HCT116 (cell line): ENCODE data around the gene TMEM135. TPM values are rescaled to one million over a fixed set of nuclear protein-coding genes. Genes with fewer than 3 reads are reported as not detected.

Experiments
- ATAC-seq: fragments of 200-7000 bp; cut with Tn5 transposase; 2 replicates; pipeline ENCODE4 v1.9.1; 2020; ENCODE audit warnings: mild to moderate bottlenecking, moderate library complexity
- BruUV-seq: library from RNA; stranded (reverse); fragments of 400-500 nt; replicated peaks from 2 replicates; lab custom pipeline; 2021; lab: Mats Ljungman, UMichigan
- CTCF ChIA-PET: fragments of 300-600 bp; sonication (Branson Sonifier 250); formaldehyde crosslinking; loops from one replicate; lab custom pipeline; 2021; ENCODE audit warnings: antibody characterized with exemption; lab: Charles Lee
- POLR2A ChIA-PET: fragments of 300-600, 350-600 bp; sonication (Branson Sonifier 250); formaldehyde crosslinking; loops from one replicate; lab custom pipeline; 2021; ENCODE audit warnings: antibody characterized with exemption; lab: Charles Lee
- RAD21 ChIA-PET, 2 experiments: fragments of 300-600 bp; sonication (Branson Sonifier 250); formaldehyde crosslinking; loops; one replicate each; lab custom pipeline; 2023; ENCODE audit warnings: low total read pairs in 2 of 2; ENCODE audit not compliant: uncharacterized antibody in 2 of 2, unreplicated experiment in 2 of 2, low non-redundant PET in 1 of 2; lab: Charles Lee
- DNase-seq: peaks from one replicate; pipeline ENCODE4 v3.0.0-alpha.2; 2010; ENCODE audit warnings: low read depth, low spot score
- H2AFZ ChIP-seq: fragments of 200-600 bp; shearing (Covaris generic), sonication (generic); 2 replicates; pipeline ENCODE4 v1.6.1; 2017; ENCODE audit warnings: low read depth, mixed run types, mixed read lengths, antibody characterized with exemption, low read length; ENCODE audit not compliant: poor library complexity, severe bottlenecking
- H3K27ac ChIP-seq: 2 replicates; pipeline ENCODE4 v1.5.1; 2012; ENCODE audit warnings: low read depth, low read length
- H3K27me3 ChIP-seq: fragments of 200-600 bp; sonication (generic); 2 replicates; pipeline ENCODE4 v1.6.1; 2016; ENCODE audit warnings: mixed run types, low read length, mixed read lengths; ENCODE audit not compliant: insufficient read depth
- H3K36me3 ChIP-seq, 2 experiments: fragments of 200-500 bp in 1 of 2; fragments of 200-600 bp in 1 of 2; sonication (Bioruptor generic) in 1 of 2; sonication (generic) in 1 of 2; 2 replicates each; pipeline versions ENCODE4 v1.5.1 to v1.6.1; 2014 to 2016; ENCODE audit warnings: low read length in 2 of 2, inconsistent platforms in 1 of 2, mixed read lengths in 1 of 2, mixed run types in 1 of 2; ENCODE audit not compliant: insufficient read depth in 2 of 2, control insufficient read depth in 1 of 2
- H3K4me1 ChIP-seq, 2 experiments: fragments of 200-600 bp in 1 of 2; sonication (generic) in 1 of 2; 2 replicates each; pipeline versions ENCODE4 v1.5.1 to v1.6.1; 2012 to 2017; ENCODE audit warnings: low read length in 2 of 2, inconsistent platforms in 1 of 2, mild to moderate bottlenecking in 1 of 2, mixed read lengths in 1 of 2, mixed run types in 1 of 2, moderate library complexity in 1 of 2; ENCODE audit not compliant: insufficient read depth in 2 of 2, control insufficient read depth in 1 of 2
- H3K4me2 ChIP-seq: fragments of 200-600 bp; sonication (generic); 2 replicates; pipeline ENCODE4 v1.6.1; 2017; ENCODE audit warnings: mixed run types, low read length, mixed read lengths
- H3K4me3 ChIP-seq, 2 experiments: fragments of 200-600 bp in 1 of 2; sonication (generic) in 1 of 2; replicated peaks in 1 of 2; 2 replicates each; pipeline ENCODE4 v1.5.1; 2011 to 2016; ENCODE audit warnings: low read length in 2 of 2, control low read depth in 1 of 2, low read depth in 1 of 2, mild to moderate bottlenecking in 1 of 2, mixed read lengths in 1 of 2, mixed run types in 1 of 2
- H3K79me2 ChIP-seq: fragments of 200-600 bp; sonication (generic); 2 replicates; pipeline ENCODE4 v1.6.1; 2017; ENCODE audit warnings: mild to moderate bottlenecking, mixed run types, low read length, moderate library complexity, mixed read lengths; ENCODE audit not compliant: insufficient read depth
- H3K9ac ChIP-seq: fragments of 200-600 bp; sonication (generic); 2 replicates; pipeline ENCODE4 v1.6.1; 2016; ENCODE audit warnings: low read length, mixed read lengths
- H3K9me2 ChIP-seq: fragments of 200-600 bp; sonication (generic), shearing (Covaris generic); 2 replicates; pipeline ENCODE4 v1.6.1; 2017; ENCODE audit warnings: mixed run types, mild to moderate bottlenecking, moderate library complexity; ENCODE audit not compliant: insufficient read depth
- H3K9me3 ChIP-seq, 2 experiments: fragments of 200-500 bp in 1 of 2; fragments of 200-600 bp in 1 of 2; sonication (Bioruptor generic) in 1 of 2; sonication (generic) in 1 of 2; 2 replicates each; pipeline ENCODE4 v1.6.1; 2014 to 2017; ENCODE audit warnings: low read length in 2 of 2, mixed read lengths in 2 of 2, inconsistent platforms in 1 of 2, low read depth in 1 of 2, mild to moderate bottlenecking in 1 of 2, mixed run types in 1 of 2, moderate library complexity in 1 of 2; ENCODE audit not compliant: control insufficient read depth in 1 of 2, insufficient read depth in 1 of 2
- H4K20me1 ChIP-seq: fragments of 200-600 bp; sonication (generic), shearing (Covaris generic); 2 replicates; pipeline ENCODE4 v1.6.1; 2017; ENCODE audit warnings: mixed run types, mild to moderate bottlenecking, moderate library complexity; ENCODE audit not compliant: insufficient read depth
- ATF3 ChIP-seq: IDR thresholded peaks from 2 replicates; pipeline ENCODE4 v1.6.1; 2012
- CBX3 ChIP-seq: IDR thresholded peaks from 2 replicates; pipeline ENCODE4 v1.6.1; 2012; ENCODE audit warnings: low read depth
- CEBPB ChIP-seq: IDR thresholded peaks from 2 replicates; pipeline ENCODE4 v1.6.1; 2012; ENCODE audit warnings: low read depth
- CTCF ChIP-seq, 3 experiments: fragments of 200-600 bp in 1 of 3; sonication (generic) in 1 of 3; IDR thresholded peaks in 2 of 3; conservative IDR thresholded peaks in 1 of 3; 2 replicates each; pipeline ENCODE4 v1.5.1; 2012 to 2017; ENCODE audit warnings: low read depth in 2 of 3, low read length in 2 of 3, antibody characterized with exemption in 1 of 3, borderline replicate concordance in 1 of 3, control low read depth in 1 of 3, mild to moderate bottlenecking in 1 of 3, mixed read lengths in 1 of 3, mixed run types in 1 of 3, moderate library complexity in 1 of 3; ENCODE audit not compliant: insufficient read depth in 1 of 3
- EGR1 ChIP-seq: IDR thresholded peaks from 2 replicates; pipeline ENCODE4 v1.6.1; 2012; ENCODE audit warnings: low read depth
- JUND ChIP-seq: IDR thresholded peaks from 2 replicates; pipeline ENCODE4 v1.6.1; 2012
- POLR2AphosphoS5 ChIP-seq: IDR thresholded peaks from 2 replicates; pipeline ENCODE4 v1.6.1; 2011; ENCODE audit warnings: mild to moderate bottlenecking, low read depth, low read length, moderate library complexity
- REST ChIP-seq: IDR thresholded peaks from 2 replicates; pipeline ENCODE4 v1.6.1; 2012; ENCODE audit warnings: low read depth
- SP1 ChIP-seq: IDR thresholded peaks from 2 replicates; pipeline ENCODE4 v1.6.1; 2012; ENCODE audit warnings: low read depth
- SRF ChIP-seq: IDR thresholded peaks from 2 replicates; pipeline ENCODE4 v1.6.1; 2012; ENCODE audit warnings: low read depth
- ZBTB33 ChIP-seq: IDR thresholded peaks from 2 replicates; pipeline ENCODE4 v1.6.1; 2011; ENCODE audit warnings: mild to moderate bottlenecking, low read length, moderate library complexity; ENCODE audit not compliant: insufficient replicate concordance; ENCODE audit errors: extremely low read depth
- ZNF274 ChIP-seq: fragments of 200-500 bp; sonication (Bioruptor generic); IDR thresholded peaks from 2 replicates; pipeline ENCODE4 v1.6.1; 2014; ENCODE audit warnings: mild to moderate bottlenecking, low read depth, low read length, inconsistent platforms
- intact Hi-C: fragments of 100-400 bp; cut with micrococcal nuclease; formaldehyde crosslinking; loops from 2 replicates; pipeline ENCODE4 v1.10.0; 2022
- total RNA-seq: library from RNA; stranded (reverse); gene quantifications from one replicate; pipeline ENCODE4 v1.2.1, GENCODE V29; 2021; ENCODE audit not compliant: unreplicated experiment

TMEM135 gene
- total RNA-seq, 1 experiment from 2014 or later, result 50.6 TPM

- Histone ChIP-seq H3K4me1 (no peaks in the 10 kb centered on the region), H3K9ac (no peak overlapping the region), H3K9me2 (no peaks in the 10 kb centered on the region), H3K4me2 (no peak overlapping the region), H2AFZ (no peak overlapping the region), H4K20me1 (no peaks in the 10 kb centered on the region), H3K4me3 (no peak overlapping the region), H3K79me2 (no peaks in the 10 kb centered on the region), H3K27ac (no peak overlapping the region), H3K36me3 (no peaks in the 10 kb centered on the region), H3K27me3 (no peaks in the 10 kb centered on the region), H3K9me3 (no peaks in the 10 kb centered on the region)
- RAD21 ChIA-PET, result no interaction called here
- BruUV-seq, result no TSS peak
- intact Hi-C loops, result no loop called here
- ATAC-seq, result no peak
- TF ChIP-seq SRF, result no peak
- no peak for TF ChIP-seq SP1
- TF ChIP-seq ZNF274, result no peak
- TF ChIP-seq REST, result no peak
- TF ChIP-seq CBX3, result no peak
- no peak for TF ChIP-seq ATF3
- POLR2A ChIA-PET, result no interaction called here
- CTCF ChIA-PET, result no interaction called here
- no peak for DNase-seq
These were observed 258.9 kb downstream of the TMEM135 start for GRCh38 chr11:87296627-87297026.

GRCh38 chr11:87298155-87298554 lies 260.4 kb downstream of the TMEM135 start:
- Histone ChIP-seq H3K36me3 (no peaks in the 10 kb centered on the region), H3K4me2 (no peak overlapping the region), H3K9me3 (no peaks in the 10 kb centered on the region), H3K9ac (no peak overlapping the region), H3K9me2 (no peaks in the 10 kb centered on the region), H3K79me2 (no peaks in the 10 kb centered on the region), H3K27me3 (no peaks in the 10 kb centered on the region), H4K20me1 (no peaks in the 10 kb centered on the region), H3K4me1 (no peaks in the 10 kb centered on the region), H2AFZ (no peak overlapping the region), H3K27ac (no peak overlapping the region), H3K4me3 (no peak overlapping the region)
- intact Hi-C loops, result no loop called here
- no TSS peak for BruUV-seq
- ATAC-seq (no peak), DNase-seq (no peak)
- ChIA-PET POLR2A (no interaction called here), RAD21 (no interaction called here), CTCF (no interaction called here)
- no peak for TF ChIP-seq ZBTB33
- TF ChIP-seq SRF, result no peak
- no peak for TF ChIP-seq EGR1
- no peak for TF ChIP-seq CTCF (IDR thresholded peaks at IDR 0.05 in 2 of 3, conservative IDR thresholded peaks at IDR 0.05 in 1 of 3; ENCODE audit: borderline replicate concordance in 1 of 3, insufficient read depth in 1 of 3, low read depth in 2 of 3, low read length in 2 of 3)
- TF ChIP-seq CEBPB, result no peak
- TF ChIP-seq POLR2AphosphoS5, result no peak
- TF ChIP-seq JUND, result no peak
- TF ChIP-seq CBX3, result no peak
- TF ChIP-seq ATF3, result no peak
- no peak for TF ChIP-seq SP1
